HEK293 (cell line): Measurements from ENCODE around the gene MT1F.
A peak's percentile ranks its signal among the peaks of the same experiment; 100 is the strongest.
"Not testable (repeated sequence)": the region's sequence is repeated elsewhere in the genome, so short reads cannot be mapped to it uniquely, and the experiment has no call there.

Source experiments
- CTCF ChIA-PET: fragments of 350-600 bp; formaldehyde crosslinking; extraction: SDS; loops from one replicate; lab custom pipeline; 2021; ENCODE audit warnings: antibody characterized with exemption; lab: Yijun Ruan, JAX
- POLR2A ChIA-PET: fragments of 300-600 bp; formaldehyde crosslinking; extraction: SDS; loops from one replicate; lab custom pipeline; 2020; ENCODE audit warnings: antibody characterized with exemption, inconsistent platforms; lab: Yijun Ruan, JAX
- H3K27ac ChIP-seq: fragments of 200-500 bp; sonication (Bioruptor generic); 2 replicates; pipeline ENCODE4 v1.5.1; 2014; ENCODE audit warnings: low read depth, low read length, control low read depth, inconsistent platforms; ENCODE audit errors: extremely low read depth
- H3K36me3 ChIP-seq, 2 experiments: fragments of 200-500 bp in 1 of 2; sonication (Bioruptor generic) in 1 of 2; 1 replicate in 1 of 2; 2 replicates in 1 of 2; pipeline ENCODE4 v1.5.1; 2014 to 2017; ENCODE audit warnings: inconsistent platforms in 2 of 2, low read length in 2 of 2; ENCODE audit not compliant: control insufficient read depth in 2 of 2, insufficient read depth in 1 of 2
- H3K4me1 ChIP-seq: fragments of 200-500 bp; sonication (Bioruptor generic); 2 replicates; pipeline ENCODE4 v1.5.1; 2014; ENCODE audit warnings: mild to moderate bottlenecking, low read length, inconsistent platforms; ENCODE audit not compliant: control insufficient read depth, insufficient read depth
- H3K4me3 ChIP-seq: 2 replicates; pipeline ENCODE4 v1.5.1; 2011; ENCODE audit warnings: low read depth, mild to moderate bottlenecking, control low read depth, low read length, moderate library complexity
- H3K9me3 ChIP-seq: fragments of 200-500 bp; sonication (Bioruptor generic); 2 replicates; pipeline ENCODE4 v1.5.1; 2014; ENCODE audit warnings: low read depth, low read length, inconsistent platforms; ENCODE audit not compliant: control insufficient read depth, insufficient read depth
- KLF1 ChIP-seq: fragments of 450-650 bp; formaldehyde crosslinking; IDR thresholded peaks from 2 replicates; pipeline ENCODE4 v1.5.1; 2016; ENCODE audit warnings: missing biosample characterization, missing genetic modification characterization
- SCRT2 ChIP-seq: fragments of 450-650 bp; formaldehyde crosslinking; IDR thresholded peaks from 2 replicates; pipeline ENCODE4 v1.5.1; 2016; ENCODE audit warnings: missing biosample characterization, missing genetic modification characterization
- ZNF223 ChIP-seq: fragments of 450-650 bp; formaldehyde crosslinking; IDR thresholded peaks from 2 replicates; pipeline ENCODE4 v1.5.1; 2016; ENCODE audit warnings: missing biosample characterization, missing genetic modification characterization
- ZNF416 ChIP-seq: fragments of 450-650 bp; formaldehyde crosslinking; IDR thresholded peaks from 2 replicates; pipeline ENCODE4 v1.5.1; 2016; ENCODE audit warnings: missing biosample characterization, missing genetic modification characterization
- ZNF449 ChIP-seq: fragments of 450-650 bp; formaldehyde crosslinking; IDR thresholded peaks from 2 replicates; pipeline ENCODE4 v1.5.1; 2017; ENCODE audit warnings: missing biosample characterization, mild to moderate bottlenecking, missing genetic modification characterization, moderate library complexity
- ZNF530 ChIP-seq: fragments of 450-650 bp; formaldehyde crosslinking; IDR thresholded peaks from 2 replicates; pipeline ENCODE4 v1.5.1; 2016; ENCODE audit warnings: low read depth, missing biosample characterization, missing genetic modification characterization
- ZNF560 ChIP-seq: fragments of 450-650 bp; formaldehyde crosslinking; IDR thresholded peaks from 2 replicates; pipeline ENCODE4 v1.5.1; 2017; ENCODE audit warnings: missing biosample characterization, missing genetic modification characterization, borderline replicate concordance
- ZNF645 ChIP-seq: fragments of 450-650 bp; formaldehyde crosslinking; IDR thresholded peaks from 2 replicates; pipeline ENCODE4; 2016; ENCODE audit warnings: missing biosample characterization, missing genetic modification characterization
- ZNF792 ChIP-seq: fragments of 450-650 bp; formaldehyde crosslinking; IDR thresholded peaks from 2 replicates; pipeline ENCODE4 v1.5.1; 2016; ENCODE audit warnings: missing biosample characterization, missing genetic modification characterization
- ZSCAN5A ChIP-seq: fragments of 450-650 bp; formaldehyde crosslinking; IDR thresholded peaks from 2 replicates; pipeline ENCODE4 v1.5.1; 2016; ENCODE audit warnings: missing biosample characterization, missing genetic modification characterization

Gene MT1F

GRCh38 chr16:56669005-56669839, 11.5 kb downstream of the MT1F start, which contains the start of gene MT1H (continued):
- no peak for TF ChIP-seq ZNF449 (tag by site-specific recombination)
- TF ChIP-seq ZSCAN5A (tag by site-specific recombination) = no peak

GRCh38 chr16:56669840-56670619, 12.3 kb downstream of the MT1F start:
- H3K4me3 ChIP-seq = no peak overlapping the region
- no peaks in the 10 kb centered on the region for H3K9me3 ChIP-seq
- no peak overlapping the region for H3K27ac ChIP-seq
- H3K36me3 ChIP-seq = no peaks in the 10 kb centered on the region
- POLR2A ChIA-PET = no interaction called here
- CTCF ChIA-PET = no interaction called here
- no peaks in the 10 kb centered on the region for H3K4me1 ChIP-seq
- TF ChIP-seq SCRT2 (tag by site-specific recombination) (0 out of 2 replicates have a peak, but pooled peaks have one; percentile 0), ZNF645 (tag by site-specific recombination) (no peak), ZNF560 (tag by site-specific recombination) (no peak), KLF1 (no peak), ZNF530 (tag by site-specific recombination) (no peak), ZNF223 (tag by site-specific recombination) (no peak), ZNF416 (tag by site-specific recombination) (no peak)

- POLR2A ChIA-PET = no interaction called here
- no peaks in the 10 kb centered on the region for H3K4me1 ChIP-seq
- no peak for TF ChIP-seq ZNF792 (tag by site-specific recombination)
- TF ChIP-seq, all 188 proteins: peak for 0
- Histone ChIP-seq H3K27ac (no peak overlapping the region), H3K9me3 (no peaks in the 10 kb centered on the region), H3K4me3 (no peak overlapping the region), H3K36me3 (no peaks in the 10 kb centered on the region)
- CTCF ChIA-PET = no interaction called here
These were observed 12.8 kb downstream of the MT1F start for GRCh38 chr16:56670620-56670934.

GRCh38 chr16:56671691-56672090, 13.9 kb downstream of the MT1F start:
- H3K36me3 ChIP-seq, H3K4me3 ChIP-seq, H3K4me1 ChIP-seq, H3K9me3 ChIP-seq, H3K27ac ChIP-seq, POLR2A ChIA-PET: not testable (repeated sequence)
- CTCF ChIA-PET = interaction anchor here (3.4 kb wide), 1 partner anchor 30 kb away, joined by 31 read pairs; no protein-coding TSS in a partner anchor
